Putamen (tissue), 1 donor: Measurements from ENCODE around the gene TRABD2B.

Source experiments
- DNase-seq: peaks from one replicate; pipeline ENCODE4 v3.0.0-alpha.2; 2016; ENCODE audit warnings: low spot score

TRABD2B gene

DNA sequence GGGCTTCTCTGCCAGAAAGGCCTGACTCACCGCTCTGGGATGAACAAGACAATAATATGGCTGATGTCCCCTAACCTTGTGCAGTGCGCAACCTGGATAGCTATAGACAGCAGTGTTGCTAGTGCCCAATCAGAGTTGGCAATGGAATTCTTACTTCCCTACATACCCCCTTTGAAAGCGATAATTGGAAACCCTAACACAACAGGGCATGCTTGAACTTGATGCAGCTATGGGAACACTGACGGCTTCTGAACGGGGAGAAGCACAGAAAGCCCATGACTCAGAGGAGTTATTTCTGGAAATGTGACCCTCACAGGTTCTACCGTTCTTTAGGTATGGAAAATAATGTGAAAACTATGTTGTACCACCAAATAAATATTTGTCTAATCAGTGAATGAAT is 200.6 kb downstream of the TRABD2B start:
- no peak for DNase-seq

DNA sequence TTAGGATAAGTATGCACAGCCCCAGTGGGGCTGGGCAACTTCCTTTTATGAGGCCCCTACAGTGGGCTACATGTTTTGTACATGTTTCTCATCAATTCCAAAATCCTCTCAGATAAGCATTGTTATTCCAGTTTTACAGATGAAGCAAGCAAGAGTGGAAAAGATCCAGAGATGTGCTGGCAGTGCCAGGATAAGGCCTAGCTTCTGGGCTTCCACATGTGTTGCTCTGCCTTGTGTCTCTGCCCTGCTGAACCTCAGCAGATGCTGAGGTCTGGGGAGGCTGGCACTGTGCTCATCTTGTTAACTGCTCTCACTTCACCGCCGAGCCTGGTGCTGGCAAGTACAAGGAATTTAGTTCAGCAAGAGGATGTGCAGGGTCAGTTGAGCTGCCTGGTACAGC is 202.1 kb downstream of the TRABD2B start:
- DNase-seq: no peak

DNA sequence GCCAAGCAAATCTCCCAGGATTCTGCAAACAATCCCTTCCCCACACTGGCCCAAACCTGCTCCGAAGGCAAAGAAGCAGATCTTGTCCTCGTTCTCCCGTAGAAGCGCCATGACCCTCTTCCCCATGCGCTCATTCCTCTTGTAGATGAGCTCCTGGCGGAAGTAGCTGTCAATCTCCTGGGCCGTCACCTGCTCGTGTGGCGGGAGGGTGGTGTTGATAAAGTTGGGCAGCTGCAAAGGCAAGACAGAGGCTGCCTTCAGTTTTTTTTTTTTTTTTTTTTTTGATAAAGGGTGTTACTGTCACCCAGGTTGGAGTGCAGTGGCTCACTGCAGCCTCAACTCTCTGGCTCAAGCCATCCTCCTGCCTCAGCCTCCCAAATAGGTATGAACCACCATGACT is 202.7 kb downstream of the TRABD2B start:
- no peak for DNase-seq

DNA sequence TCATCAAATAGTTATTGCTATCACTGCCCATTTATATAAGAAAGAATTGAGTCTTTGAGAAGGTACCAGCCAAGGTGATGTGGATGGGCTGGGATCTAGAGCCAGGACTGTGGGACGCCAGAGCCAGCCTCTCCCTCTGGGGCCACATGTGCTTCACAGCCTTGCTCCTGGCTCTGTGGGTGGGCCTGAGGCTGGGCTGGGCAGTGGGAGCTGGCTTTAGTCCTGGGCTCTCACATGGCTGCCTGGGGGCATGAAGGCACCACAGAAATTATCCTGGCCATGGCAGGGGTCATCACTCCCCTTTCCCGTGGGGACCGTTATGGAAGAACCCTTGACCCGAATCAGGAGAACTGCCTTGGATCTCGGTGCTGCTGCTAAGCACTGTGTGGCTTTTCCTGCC is 203.1 kb downstream of the TRABD2B start:
- DNase-seq: no peak

DNA sequence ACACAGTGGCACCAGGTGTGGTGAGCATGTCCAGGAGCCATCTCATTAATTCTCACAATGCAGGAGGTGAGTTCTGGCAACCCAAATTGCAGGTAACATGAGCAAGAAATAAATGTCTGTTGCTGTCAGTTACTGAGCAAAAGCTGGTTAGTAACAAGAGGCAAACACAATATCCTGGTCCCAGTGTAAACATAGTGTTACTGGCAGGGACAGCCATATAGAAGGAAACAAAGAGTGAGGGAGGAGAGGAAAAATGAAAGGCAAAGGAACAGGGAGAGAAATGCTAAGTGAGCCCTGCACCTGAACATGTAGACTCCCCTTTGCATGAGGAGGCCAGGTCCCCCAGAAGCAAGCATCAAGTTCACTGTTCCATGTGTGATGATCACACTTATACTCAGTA is 203.6 kb downstream of the TRABD2B start:
- DNase-seq: no peak

DNA sequence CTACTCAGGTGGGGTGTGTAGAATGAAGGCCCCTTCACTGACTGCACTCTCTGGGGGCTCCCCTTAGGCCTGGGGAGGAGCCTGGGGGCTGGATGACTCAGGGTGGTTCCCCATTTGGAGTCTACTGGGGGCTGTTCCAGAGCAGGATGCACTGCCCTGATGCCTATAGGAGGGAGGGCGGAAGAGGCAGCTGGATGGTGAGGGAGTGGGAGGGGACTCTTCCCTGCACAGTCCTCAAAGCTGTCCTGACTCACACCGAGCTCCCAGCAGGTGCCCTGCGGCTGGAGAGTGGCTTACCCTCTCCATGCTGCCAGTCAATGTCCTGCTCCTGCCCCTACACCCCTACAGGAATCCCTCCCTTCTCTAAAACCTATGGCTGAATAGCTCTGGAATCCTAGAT is 204.4 kb downstream of the TRABD2B start:
- DNase-seq: no peak

DNA sequence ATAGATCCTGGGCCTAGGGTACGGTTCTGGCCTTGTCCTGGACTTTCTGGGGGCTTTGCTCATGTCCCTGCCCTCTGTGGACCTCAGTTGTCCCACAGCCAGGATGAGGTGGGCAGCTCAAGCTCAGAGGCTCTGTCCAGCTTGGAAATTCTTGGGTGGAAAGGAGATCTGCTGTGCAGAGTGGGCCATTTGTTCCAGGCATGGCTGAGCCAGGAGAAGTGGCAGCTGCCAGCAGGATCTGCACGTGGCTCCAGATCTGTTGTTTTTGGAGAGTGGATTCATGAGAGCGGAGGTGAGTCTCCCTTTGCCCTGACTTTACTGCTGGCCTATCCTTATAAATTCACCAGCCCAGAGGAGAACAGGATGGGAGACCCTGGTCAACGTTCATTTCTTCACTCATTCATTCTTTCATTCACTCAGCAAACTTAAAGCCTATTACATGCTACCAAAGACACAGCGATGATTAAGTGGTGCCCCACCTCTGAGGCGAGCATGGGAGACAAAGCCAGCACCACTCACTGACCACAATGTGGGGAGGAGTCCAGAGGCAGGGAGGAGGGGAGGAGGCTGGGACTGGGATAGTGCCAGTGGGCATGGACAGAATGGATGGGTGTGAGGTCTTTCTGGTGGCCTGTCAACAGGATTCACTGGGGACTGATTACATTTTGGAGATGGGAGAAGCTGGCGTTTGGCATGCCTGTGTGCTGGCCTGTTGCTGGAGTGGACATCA is 205.1 kb downstream of the TRABD2B start:
- no peak for DNase-seq

DNA sequence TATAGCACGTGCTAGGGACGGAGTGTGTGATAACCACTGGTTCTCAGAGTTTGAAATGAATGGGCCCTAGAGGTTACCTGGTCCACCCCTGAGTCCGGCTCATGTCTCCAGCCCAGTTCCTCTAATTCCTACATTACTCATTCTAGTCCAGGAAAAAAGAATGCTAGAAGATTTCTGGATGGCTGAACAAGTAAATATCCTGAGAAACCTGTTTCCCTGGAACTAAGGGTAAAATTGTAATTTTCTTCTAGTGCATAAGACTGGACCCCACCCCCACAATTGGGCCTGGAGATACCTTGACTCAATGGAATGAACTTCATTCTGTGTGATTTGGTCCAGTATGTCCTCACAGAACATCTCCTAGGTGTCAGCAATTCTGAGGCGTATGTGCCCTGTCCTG is 208.4 kb downstream of the TRABD2B start:
- DNase-seq: no peak

DNA sequence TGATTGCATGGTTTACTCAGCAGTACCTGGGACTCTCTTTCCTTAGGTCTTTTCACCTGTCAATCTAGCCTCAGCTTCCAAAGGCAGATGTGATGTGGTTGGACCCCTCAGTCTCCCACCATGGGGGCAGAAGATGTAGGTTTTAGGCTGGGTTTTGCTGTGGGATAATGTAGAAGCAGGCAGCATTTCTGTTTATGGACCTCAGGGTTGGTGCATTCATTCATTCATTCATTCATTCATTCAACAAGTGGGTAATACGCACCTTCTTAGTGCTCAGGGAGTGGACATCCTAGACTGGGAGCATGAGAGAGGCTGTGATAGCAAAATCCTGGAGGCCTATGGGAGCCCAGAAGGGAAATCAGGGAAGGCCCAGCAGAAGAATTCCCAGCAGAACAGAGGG is 209.6 kb downstream of the TRABD2B start:
- DNase-seq: no peak

DNA sequence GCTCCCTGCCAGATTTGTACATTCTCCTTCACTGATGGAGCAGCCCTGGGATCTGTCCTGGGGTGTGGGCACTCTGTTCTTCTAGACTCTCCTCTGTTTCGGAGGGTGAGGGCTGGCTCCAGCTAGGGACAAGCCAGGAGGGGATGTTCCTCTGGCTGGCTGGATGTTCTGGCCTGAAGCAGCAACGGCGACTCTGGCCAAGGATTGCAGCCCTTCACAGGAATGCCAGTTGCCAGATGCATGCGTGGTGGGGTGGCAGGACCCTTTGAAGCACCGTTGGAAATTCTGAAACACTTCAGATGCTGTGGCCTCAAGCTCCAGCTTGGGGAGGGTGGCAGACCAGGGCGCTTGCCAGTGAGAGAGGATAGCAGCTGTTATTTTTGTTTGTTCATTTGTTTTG is 210.9 kb downstream of the TRABD2B start:
- no peak for DNase-seq

DNA sequence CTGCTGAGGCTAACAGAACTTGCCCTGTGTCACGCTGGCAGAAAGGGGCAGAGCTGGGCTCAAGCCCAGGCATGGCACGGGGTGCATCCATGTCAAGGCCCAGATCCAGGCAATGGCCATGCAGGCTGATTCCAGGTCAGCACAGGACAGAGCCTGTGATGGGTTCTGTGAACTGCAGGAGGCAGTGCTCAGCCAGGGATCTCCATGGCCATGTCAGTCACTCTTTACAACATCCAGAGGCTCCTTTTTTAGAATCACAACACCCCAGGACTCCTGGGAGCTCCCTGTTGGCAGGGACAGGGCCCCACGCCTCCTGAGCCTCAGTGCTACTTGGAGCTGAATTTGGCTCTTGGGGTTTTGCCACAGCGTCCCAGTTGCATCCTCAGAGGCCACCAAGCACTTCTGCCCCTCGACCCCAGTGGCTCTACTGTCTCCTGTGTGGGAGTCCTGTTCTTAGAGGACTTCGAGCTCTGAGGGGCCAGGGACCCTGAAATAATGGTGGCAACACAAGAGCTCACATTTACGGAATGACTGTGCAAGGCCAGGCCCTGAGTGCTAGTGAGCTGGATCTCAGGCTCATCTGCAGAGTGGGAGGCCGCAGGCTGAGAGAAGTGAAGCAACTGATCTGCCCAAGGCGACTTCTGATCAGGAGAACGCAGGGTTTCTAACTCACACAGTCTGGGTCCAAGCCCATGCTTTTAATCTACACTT is 211.5 kb downstream of the TRABD2B start:
- no peak for DNase-seq

DNA sequence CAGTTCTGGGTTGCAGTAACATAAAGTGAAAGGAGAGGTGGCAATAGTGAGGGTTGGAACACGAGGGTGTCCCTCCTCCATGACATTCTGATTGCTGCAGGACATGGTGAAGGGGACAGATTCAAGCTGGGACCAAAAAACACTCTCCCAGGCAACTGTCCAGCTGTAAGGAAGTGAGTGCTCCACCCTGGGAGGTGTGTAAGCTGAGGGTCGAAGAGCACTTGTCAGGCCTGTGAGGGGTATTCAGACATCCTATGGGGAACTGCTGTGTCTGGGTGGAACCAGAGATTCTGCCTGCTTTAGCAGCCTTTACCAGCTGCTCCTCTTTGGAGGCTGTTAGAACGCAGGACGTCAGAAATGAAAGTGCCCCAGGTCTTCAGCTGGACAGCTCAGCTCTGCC is 212.1 kb downstream of the TRABD2B start:
- DNase-seq: no peak

DNA sequence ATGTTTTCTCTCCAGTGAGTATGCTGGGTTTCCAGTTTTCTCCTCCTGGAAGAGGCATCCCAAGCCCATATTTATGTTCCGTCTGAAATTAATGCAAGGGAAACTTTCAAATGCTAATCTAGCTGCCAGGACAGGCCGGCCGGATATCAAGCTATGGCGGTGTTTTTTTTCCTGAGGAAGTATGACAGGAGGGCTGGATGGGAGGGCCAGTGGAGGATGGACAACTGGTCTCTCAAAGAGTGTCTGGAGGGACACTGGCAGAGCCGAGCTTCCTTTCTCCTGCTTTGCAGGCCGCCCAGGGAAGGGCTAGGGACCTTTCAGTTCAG is 212.7 kb downstream of the TRABD2B start:
- no peak for DNase-seq

DNA sequence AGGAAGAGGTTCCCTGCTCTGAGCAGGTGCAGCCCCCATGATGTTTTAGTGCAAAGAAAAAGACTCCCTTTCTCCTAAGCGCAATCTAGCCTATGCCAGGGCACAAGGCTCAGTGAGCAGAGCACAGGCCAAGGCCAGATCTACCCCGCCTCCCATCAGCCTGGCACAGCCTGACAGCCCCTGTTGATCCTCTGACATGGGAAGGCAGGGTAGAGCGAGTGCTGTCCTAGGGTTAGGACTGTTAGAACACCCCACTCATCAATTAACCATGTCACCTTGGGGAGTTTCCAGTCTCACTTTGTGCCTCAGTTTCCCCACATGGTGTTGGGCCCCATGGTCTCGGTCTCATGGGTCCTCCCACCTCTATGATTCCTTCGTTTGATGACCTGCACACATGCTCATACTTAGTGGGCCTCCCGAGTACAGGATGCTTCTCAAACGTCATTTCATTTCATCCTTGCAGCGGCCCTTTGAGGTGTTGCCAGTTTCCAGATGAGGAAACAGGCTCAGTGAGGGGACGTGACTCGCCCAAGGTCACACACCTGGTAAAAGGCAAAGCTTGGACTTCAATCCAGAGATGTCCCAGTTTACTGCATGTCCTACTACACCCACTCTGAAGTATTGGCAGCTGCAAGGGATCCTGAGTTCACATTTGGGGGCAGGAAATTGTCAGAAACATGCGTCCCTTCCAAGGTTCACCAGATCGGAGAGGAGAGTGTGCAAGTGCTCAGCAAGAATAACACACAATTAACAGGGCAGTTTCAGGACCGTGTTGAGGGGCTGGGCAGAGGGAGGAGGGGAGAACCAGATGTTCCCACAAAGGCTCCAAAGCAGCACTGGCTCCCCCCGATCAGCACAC is 213.3 kb downstream of the TRABD2B start:
- DNase-seq: no peak

DNA sequence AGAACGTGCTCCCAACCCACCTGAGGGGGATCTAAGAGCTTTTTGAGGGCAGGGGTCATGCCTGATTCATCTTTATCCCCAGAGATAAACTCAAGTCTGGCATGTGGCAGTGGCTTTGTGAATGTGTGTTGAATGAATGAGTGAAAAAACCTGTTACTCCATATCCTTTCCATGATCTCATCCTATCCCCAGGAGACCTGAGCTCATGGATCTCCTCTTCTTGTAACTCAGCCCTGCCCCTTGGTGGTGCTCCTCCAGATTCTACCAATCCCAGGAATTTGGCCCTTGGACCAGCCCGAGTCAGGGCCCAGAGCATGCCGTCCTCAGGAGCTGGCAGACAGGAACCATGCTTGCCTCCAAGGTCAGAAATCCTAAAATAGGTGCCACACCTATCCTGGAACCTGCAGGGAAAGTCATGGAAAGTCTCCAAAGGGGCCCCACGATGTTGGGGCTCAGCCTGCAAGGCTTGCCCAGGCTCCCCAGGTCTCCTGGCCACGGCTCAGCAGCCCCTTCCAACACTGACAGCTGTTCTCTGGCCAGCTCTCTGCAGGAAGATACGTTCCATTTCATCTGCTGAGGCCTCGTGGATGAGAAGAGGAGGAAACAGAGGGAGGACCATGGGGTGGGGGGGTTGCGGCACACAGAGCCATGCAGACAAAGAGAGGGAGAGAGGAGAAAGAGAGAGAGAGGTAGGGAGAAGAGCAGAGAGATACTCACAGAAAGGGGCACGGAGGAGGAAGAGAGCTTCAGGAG is 214.6 kb downstream of the TRABD2B start:
- no peak for DNase-seq

DNA sequence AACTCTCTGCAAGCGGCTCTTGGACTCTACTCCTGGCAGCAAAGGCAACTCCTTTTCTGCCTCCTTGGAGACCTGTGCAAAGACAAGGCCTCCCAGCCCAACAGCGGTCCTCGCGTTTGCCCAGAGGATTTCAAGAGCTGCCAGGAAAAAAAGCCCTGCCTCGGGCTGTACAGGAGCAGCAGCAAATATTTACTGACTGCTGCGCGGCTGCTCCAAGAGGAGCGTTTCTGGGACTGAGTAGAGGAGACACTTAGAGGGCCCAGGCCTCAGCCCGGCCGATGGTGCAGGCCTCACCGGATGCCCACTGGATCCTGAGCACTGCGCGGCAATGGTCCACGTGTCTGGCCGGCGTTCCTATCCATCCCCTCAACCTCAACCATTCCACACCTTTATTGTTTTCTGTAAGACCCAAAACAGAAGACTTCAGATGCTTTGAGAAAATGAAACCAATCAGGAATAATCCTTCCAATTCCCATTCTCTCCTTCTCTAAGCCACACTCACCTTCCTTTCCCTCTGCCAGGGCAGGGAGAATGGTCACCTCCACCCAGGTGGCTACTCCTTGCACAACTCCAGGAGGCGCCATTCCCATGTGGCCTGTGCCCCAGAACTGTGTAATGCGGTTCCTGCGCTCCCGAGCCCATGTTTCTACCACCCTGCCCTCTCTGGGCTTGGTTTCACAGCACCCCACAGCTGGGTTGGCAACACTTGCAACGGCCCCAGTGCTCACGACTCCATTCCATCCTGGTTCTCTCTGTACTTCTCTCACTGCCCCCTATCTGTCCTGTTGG is 215.8 kb downstream of the TRABD2B start:
- no peak for DNase-seq

DNA sequence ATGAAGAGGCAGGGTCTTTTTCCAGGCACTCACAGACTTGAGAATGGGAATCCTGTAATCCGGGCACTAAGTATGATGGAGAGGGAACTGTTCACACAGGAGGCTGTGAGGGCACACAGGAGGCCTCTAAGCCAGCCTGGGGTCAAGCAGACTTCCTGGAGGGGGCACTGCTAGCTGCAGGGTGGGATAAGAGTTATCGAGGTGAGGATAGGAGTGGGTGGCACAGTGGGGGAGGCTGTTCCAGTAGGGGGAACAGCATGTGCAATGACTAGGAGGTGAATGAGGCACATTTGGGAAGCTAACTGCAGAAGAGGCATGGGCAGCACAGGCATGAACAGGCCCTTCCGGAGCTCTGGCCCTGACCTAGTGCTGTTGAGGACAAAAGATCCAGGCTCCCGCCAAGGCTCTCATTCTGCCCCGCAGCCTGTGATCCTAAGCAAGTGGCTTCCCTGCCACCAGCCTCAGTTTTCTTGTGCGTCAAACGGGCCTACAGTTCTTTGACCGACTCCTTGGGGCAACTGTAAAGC is 216.7 kb downstream of the TRABD2B start:
- DNase-seq: no peak

DNA sequence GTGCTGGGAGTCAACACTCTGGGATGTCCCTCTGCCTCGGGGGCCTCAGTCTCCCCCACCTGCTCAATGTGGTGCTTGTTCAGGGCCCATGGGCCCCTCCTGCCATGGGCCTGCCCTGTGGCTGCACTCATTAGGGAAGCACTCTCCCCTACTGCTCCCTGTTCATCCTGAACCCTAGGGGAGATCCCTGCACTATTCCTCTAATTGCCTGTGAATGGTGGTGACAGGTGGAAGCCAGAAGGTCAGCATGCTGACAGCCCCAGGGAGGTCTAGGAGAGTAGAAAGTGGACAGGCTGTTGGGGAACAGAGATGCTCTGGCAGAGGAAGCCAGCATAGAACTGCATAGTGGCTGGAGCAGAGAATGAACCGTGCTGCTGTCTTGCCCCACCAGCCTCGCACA is 217.6 kb downstream of the TRABD2B start:
- no peak for DNase-seq

DNA sequence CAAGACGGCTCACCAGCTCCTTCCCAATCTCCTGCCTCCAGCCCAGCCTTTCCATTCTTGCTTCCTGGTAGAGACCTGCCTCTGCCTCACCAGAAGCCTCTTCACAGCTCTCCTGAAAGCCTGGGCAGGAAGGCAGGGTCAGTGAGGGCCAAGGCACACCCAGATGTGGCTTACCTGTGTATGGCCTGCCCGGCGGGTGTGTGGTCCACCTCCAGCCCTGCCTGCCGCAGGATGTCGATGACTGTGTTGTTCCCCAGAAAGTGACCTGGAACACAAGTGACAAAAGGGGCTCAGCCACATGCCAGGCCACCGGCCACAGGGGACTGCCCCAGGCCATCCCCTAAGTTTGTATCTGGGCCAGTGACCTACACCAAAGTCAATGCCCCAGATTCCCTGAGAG is 218.9 kb downstream of the TRABD2B start:
- no peak for DNase-seq

DNA sequence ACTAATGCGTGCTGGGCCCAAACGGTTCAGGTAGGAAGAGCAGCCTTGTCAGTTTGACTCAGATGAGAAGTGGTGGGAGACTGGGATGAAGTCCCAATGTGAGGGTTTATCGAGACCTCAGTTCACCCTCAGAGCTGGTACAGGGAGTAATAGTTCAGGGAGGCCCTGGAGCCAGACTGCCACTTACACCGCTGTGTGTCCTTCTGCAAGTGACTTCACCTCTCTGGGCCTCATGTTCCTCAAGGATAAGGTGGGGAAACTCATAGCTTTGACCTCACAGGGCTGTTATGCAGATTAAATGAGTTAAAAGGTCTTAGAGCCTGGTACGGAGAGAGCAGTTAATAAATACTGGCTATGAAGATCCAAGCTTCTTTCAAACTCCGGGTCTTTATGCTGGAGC is 219.9 kb downstream of the TRABD2B start:
- no peak for DNase-seq

DNA sequence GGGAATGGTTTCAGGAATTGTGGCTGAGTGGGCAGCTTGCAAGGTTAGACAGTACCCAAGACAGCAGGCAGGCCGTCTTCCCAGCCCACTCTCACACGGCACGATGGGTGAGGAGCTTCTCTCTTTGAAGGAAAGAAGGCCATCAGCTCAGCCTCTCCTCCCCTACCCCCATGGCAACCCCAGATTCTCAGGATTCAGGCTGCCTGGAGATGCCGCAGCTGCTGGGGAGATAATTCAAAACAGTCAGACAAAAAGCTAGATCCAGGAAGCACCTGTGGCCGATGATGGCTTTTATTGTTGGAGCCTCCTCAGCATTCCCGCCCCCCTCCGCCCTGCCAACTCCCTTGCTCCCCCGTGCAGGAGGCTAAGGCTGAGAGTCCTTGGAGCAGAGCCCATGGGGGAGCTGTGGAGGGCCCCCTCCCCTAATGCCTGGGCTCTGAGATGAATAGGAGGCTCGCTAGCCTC is 220.5 kb downstream of the TRABD2B start:
- no peak for DNase-seq
